Measurements from ENCODE around the gene SLC35D1. TPM values are rescaled to one million over a fixed set of nuclear protein-coding genes. Genes with fewer than 3 reads are reported as not detected.

SLC35D1 gene
- total and polyA plus RNA-seq, 2 experiments from 2014 or later: 9.1 to 14.9 TPM

DNA sequence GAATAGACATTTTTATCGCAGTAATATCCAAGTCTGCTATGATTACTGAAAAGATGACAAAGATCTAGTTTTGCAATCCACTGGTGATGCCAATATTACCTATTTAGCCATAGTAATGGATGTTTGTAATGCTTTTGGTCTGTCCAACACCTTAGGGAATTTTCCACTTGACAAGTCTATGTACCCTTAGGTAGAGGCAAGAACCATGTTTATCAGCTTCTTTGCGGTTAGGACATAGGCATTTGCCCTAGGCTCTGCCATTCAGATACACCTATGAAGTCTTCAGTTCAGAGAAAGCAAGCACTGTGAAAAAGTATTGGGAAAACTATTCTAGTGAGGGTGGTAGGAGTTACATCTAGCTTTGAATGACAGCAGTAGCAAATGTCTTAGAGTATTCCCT, 40.2 kb upstream of the SLC35D1 start:
- TF ChIP-seq EZH2phosphoT487 (IDR thresholded peaks at IDR 0.05; ENCODE audit: insufficient read depth, low read depth) (no peak), EZH2 (IDR thresholded peaks at IDR 0.05; ENCODE audit: insufficient read depth, poor library complexity, severe bottlenecking) (no peak)
- no peak overlapping the region for H2AFZ ChIP-seq
- H3K9me2 ChIP-seq (ENCODE audit: insufficient read depth): no peaks in the 10 kb centered on the region
- H3K27me3 ChIP-seq (replicated peaks; ENCODE audit: insufficient read depth): no peaks in the 10 kb centered on the region
- no peaks in the 10 kb centered on the region for H3K36me3 ChIP-seq (ENCODE audit: low read depth)
- H3K4me3 ChIP-seq: no peak overlapping the region
- in situ Hi-C loops (cut with MboI): no loop called here
- no peaks in the 10 kb centered on the region for H3K79me2 ChIP-seq (ENCODE audit: insufficient read depth)
- H3K4me2 ChIP-seq (ENCODE audit: unreplicated experiment): no peak overlapping the region
- no peak overlapping the region for H3K27ac ChIP-seq
- no peaks in the 10 kb centered on the region for H3K9me3 ChIP-seq (ENCODE audit: low read depth)
- no peaks in the 10 kb centered on the region for H3F3A ChIP-seq (ENCODE audit: insufficient read depth)
- WGBS, 2 experiments (ENCODE audit: low coverage in 1 of 2, low lambda C conversion rate in 2 of 2, missing lambda C conversion rate in 2 of 2): 83 to 94% methylated on average over 2 of the region's 2 CpGs
- DNase-seq: no peak
- H3K9ac ChIP-seq: no peak overlapping the region
- no peaks in the 10 kb centered on the region for H3K4me1 ChIP-seq (ENCODE audit: insufficient read depth)
- no peaks in the 10 kb centered on the region for H4K20me1 ChIP-seq (ENCODE audit: insufficient read depth)

- no peaks in the 10 kb centered on the region for H3K79me2 ChIP-seq (ENCODE audit: insufficient read depth)
- H3K9ac ChIP-seq: no peak overlapping the region
- H3K36me3 ChIP-seq (ENCODE audit: low read depth): no peaks in the 10 kb centered on the region
- 70 to 81% methylated on average over 1 of the region's 1 CpG for WGBS, 2 experiments (ENCODE audit: low coverage in 1 of 2, low lambda C conversion rate in 2 of 2, missing lambda C conversion rate in 2 of 2)
- TF ChIP-seq EZH2 (IDR thresholded peaks at IDR 0.05; ENCODE audit: insufficient read depth, poor library complexity, severe bottlenecking): no peak
- no peak for TF ChIP-seq EZH2phosphoT487 (IDR thresholded peaks at IDR 0.05; ENCODE audit: insufficient read depth, low read depth)
- no peak overlapping the region for H3K4me3 ChIP-seq
- no peak for DNase-seq
- H4K20me1 ChIP-seq (ENCODE audit: insufficient read depth): no peaks in the 10 kb centered on the region
- H3K4me2 ChIP-seq (ENCODE audit: unreplicated experiment): no peak overlapping the region
- H3K9me3 ChIP-seq (ENCODE audit: low read depth): no peaks in the 10 kb centered on the region
- no peaks in the 10 kb centered on the region for H3K9me2 ChIP-seq (ENCODE audit: insufficient read depth)
- H3K27me3 ChIP-seq (replicated peaks; ENCODE audit: insufficient read depth): no peaks in the 10 kb centered on the region
- H3F3A ChIP-seq (ENCODE audit: insufficient read depth): no peaks in the 10 kb centered on the region
- in situ Hi-C loops (cut with MboI): no loop called here
- no peaks in the 10 kb centered on the region for H3K4me1 ChIP-seq (ENCODE audit: insufficient read depth)
- H2AFZ ChIP-seq: no peak overlapping the region
- no peak overlapping the region for H3K27ac ChIP-seq
Measured at GRCh38 chr1:67089685-67090208, 35.8 kb upstream of the SLC35D1 start.

DNA sequence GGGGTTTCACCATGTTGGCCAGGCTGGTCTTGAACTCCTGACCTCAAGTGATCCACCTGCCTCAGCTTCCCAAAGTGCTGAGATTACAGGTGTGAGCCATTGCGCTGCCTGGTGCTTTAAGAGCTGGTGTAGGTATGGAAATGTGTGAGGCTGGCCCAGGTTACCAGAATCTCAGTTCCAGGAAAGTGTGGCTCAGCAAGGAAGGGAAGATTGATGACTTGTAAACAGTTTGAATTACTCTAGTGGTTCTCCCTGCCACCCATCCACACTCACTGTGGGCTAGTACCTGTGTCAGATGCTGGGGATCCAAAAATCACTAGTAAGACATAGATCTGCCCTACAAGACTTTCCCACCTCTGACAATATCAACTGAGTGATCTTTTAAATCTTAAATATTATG, 34.5 kb upstream of the SLC35D1 start:
- H3K79me2 ChIP-seq (ENCODE audit: insufficient read depth): no peaks in the 10 kb centered on the region
- no peaks in the 10 kb centered on the region for H3F3A ChIP-seq (ENCODE audit: insufficient read depth)
- no peaks in the 10 kb centered on the region for H3K36me3 ChIP-seq (ENCODE audit: low read depth)
- no peak for DNase-seq
- H2AFZ ChIP-seq: no peak overlapping the region
- 36 to 58% methylated on average over 1 of the region's 1 CpG for WGBS, 2 experiments (ENCODE audit: low coverage in 1 of 2, low lambda C conversion rate in 2 of 2, missing lambda C conversion rate in 2 of 2)
- H3K27ac ChIP-seq: no peak overlapping the region
- H3K27me3 ChIP-seq (replicated peaks; ENCODE audit: insufficient read depth): no peaks in the 10 kb centered on the region
- H3K9ac ChIP-seq: no peak overlapping the region
- H3K4me2 ChIP-seq (ENCODE audit: unreplicated experiment): no peak overlapping the region
- no peaks in the 10 kb centered on the region for H3K9me2 ChIP-seq (ENCODE audit: insufficient read depth)
- H3K4me3 ChIP-seq: no peak overlapping the region
- no peak for TF ChIP-seq EZH2 (IDR thresholded peaks at IDR 0.05; ENCODE audit: insufficient read depth, poor library complexity, severe bottlenecking)
- TF ChIP-seq EZH2phosphoT487 (IDR thresholded peaks at IDR 0.05; ENCODE audit: insufficient read depth, low read depth): no peak
- in situ Hi-C loops (cut with MboI): no loop called here
- no peaks in the 10 kb centered on the region for H3K4me1 ChIP-seq (ENCODE audit: insufficient read depth)
- no peaks in the 10 kb centered on the region for H3K9me3 ChIP-seq (ENCODE audit: low read depth)
- no peaks in the 10 kb centered on the region for H4K20me1 ChIP-seq (ENCODE audit: insufficient read depth)

GRCh38 chr1:67085326-67085725, 31.4 kb upstream of the SLC35D1 start:
- no peak overlapping the region for H3K4me3 ChIP-seq
- in situ Hi-C loops (cut with MboI): no loop called here
- H3K4me2 ChIP-seq (ENCODE audit: unreplicated experiment): no peak overlapping the region
- no peaks in the 10 kb centered on the region for H3F3A ChIP-seq (ENCODE audit: insufficient read depth)
- no peaks in the 10 kb centered on the region for H3K79me2 ChIP-seq (ENCODE audit: insufficient read depth)
- no peaks in the 10 kb centered on the region for H3K9me3 ChIP-seq (ENCODE audit: low read depth)
- H3K27ac ChIP-seq: no peak overlapping the region
- H3K27me3 ChIP-seq (replicated peaks; ENCODE audit: insufficient read depth): no peaks in the 10 kb centered on the region
- WGBS, 2 experiments (ENCODE audit: low coverage in 1 of 2, low lambda C conversion rate in 2 of 2, missing lambda C conversion rate in 2 of 2): 28 to 39% methylated on average over 2 of the region's 2 CpGs
- H3K36me3 ChIP-seq (ENCODE audit: low read depth): no peaks in the 10 kb centered on the region
- no peaks in the 10 kb centered on the region for H4K20me1 ChIP-seq (ENCODE audit: insufficient read depth)
- no peak for DNase-seq
- no peak overlapping the region for H3K9ac ChIP-seq
- TF ChIP-seq EZH2 (IDR thresholded peaks at IDR 0.05; ENCODE audit: insufficient read depth, poor library complexity, severe bottlenecking): no peak
- TF ChIP-seq EZH2phosphoT487 (IDR thresholded peaks at IDR 0.05; ENCODE audit: insufficient read depth, low read depth): no peak
- no peaks in the 10 kb centered on the region for H3K4me1 ChIP-seq (ENCODE audit: insufficient read depth)
- no peak overlapping the region for H2AFZ ChIP-seq
- H3K9me2 ChIP-seq (ENCODE audit: insufficient read depth): no peaks in the 10 kb centered on the region
